Endothelial cell of umbilical vein (primary cell): ENCODE data around the gene CDCP2.

Source experiments
- EZH2 ChIP-seq: IDR thresholded peaks from 2 replicates; pipeline ENCODE4 v1.6.1; 2012; ENCODE audit warnings: borderline replicate concordance, low read depth, mild to moderate bottlenecking, moderate library complexity, low read length, inconsistent platforms; ENCODE audit not compliant: severe bottlenecking
- GATA2 ChIP-seq: IDR thresholded peaks from 2 replicates; pipeline ENCODE4 v1.7.0; 2011; ENCODE audit warnings: low read depth, mild to moderate bottlenecking, moderate library complexity, mixed read lengths, low read length; ENCODE audit not compliant: insufficient read length, insufficient read depth
- JUN ChIP-seq: IDR thresholded peaks from 2 replicates; pipeline ENCODE4 v1.6.1; 2011; ENCODE audit warnings: borderline replicate concordance, low read depth; ENCODE audit not compliant: insufficient read length, insufficient read depth
- MYC ChIP-seq: IDR thresholded peaks from one replicate; pipeline ENCODE4 v1.6.1; 2011; ENCODE audit warnings: mild to moderate bottlenecking, low read depth, low read length
- POLR2A ChIP-seq: IDR thresholded peaks from 2 replicates; pipeline ENCODE4 v1.6.1; 2012; ENCODE audit warnings: low read depth, mild to moderate bottlenecking, control low read depth, low read length
- POLR2AphosphoS5 ChIP-seq: IDR thresholded peaks from 2 replicates; pipeline ENCODE4 v1.6.1; 2012; ENCODE audit warnings: low read depth, mild to moderate bottlenecking, control low read depth, low read length, moderate library complexity; ENCODE audit not compliant: insufficient read depth
- TF ChIP-seq, protein P1 (sequence below), 2 donors: IDR thresholded peaks; 1 replicate in 1 of 2; 2 replicates in 1 of 2; pipeline ENCODE4 v1.5.1; 2011; ENCODE audit warnings: low read length in 2 of 2, mild to moderate bottlenecking in 2 of 2, moderate library complexity in 2 of 2, control low read depth in 1 of 2, inconsistent platforms in 1 of 2, low read depth in 1 of 2; ENCODE audit not compliant: insufficient read depth in 1 of 2; ENCODE audit errors: extremely low read depth in 1 of 2
- TF ChIP-seq, protein P2 (sequence below): IDR thresholded peaks from 2 replicates; pipeline ENCODE4 v1.6.1; 2011; ENCODE audit not compliant: insufficient read depth, insufficient read length

DNA sequence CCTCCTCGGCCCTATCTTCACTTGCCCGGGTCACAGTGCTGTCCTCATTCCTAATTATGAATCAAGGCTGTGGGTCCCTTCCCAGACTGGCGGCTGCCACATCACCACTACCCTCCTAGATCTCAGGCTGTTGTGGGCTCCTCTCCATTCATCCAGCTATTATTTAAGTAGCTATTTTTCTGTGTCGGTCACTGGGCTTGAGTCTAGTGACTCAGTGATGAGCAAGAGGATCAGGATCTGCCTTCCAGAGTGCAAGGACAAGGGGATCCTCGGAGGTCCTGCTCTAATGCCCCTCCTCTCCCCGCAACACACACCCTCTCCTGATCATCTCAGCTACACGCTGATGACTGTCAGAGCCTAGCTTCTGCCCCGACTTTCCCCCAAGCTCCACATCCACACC, 34.1 kb downstream of the CDCP2 start:
- TF ChIP-seq POLR2A (no peak), GATA2 (no peak), MYC (no peak), EZH2 (no peak), POLR2AphosphoS5 (no peak), JUN (no peak)
- TF ChIP-seq, protein P1, sequence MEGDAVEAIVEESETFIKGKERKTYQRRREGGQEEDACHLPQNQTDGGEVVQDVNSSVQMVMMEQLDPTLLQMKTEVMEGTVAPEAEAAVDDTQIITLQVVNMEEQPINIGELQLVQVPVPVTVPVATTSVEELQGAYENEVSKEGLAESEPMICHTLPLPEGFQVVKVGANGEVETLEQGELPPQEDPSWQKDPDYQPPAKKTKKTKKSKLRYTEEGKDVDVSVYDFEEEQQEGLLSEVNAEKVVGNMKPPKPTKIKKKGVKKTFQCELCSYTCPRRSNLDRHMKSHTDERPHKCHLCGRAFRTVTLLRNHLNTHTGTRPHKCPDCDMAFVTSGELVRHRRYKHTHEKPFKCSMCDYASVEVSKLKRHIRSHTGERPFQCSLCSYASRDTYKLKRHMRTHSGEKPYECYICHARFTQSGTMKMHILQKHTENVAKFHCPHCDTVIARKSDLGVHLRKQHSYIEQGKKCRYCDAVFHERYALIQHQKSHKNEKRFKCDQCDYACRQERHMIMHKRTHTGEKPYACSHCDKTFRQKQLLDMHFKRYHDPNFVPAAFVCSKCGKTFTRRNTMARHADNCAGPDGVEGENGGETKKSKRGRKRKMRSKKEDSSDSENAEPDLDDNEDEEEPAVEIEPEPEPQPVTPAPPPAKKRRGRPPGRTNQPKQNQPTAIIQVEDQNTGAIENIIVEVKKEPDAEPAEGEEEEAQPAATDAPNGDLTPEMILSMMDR (IDR thresholded peaks at IDR 0.05; ENCODE audit: extremely low read depth in 1 of 2, insufficient read depth in 1 of 2, low read depth in 1 of 2, low read length in 2 of 2): no peak
- TF ChIP-seq, protein P2, sequence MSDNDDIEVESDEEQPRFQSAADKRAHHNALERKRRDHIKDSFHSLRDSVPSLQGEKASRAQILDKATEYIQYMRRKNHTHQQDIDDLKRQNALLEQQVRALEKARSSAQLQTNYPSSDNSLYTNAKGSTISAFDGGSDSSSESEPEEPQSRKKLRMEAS: no peak
